Fibroblast of lung (primary cell): ENCODE results near the gene RASA3. TPM values are rescaled to one million over a fixed set of nuclear protein-coding genes. Genes with fewer than 3 reads are reported as not detected.

Source experiments
- DNase-seq, 2 donors: peaks; one replicate each; pipeline versions ENCODE4 v3.0.0 to v3.0.0-alpha.2; 2010; ENCODE audit warnings: low read depth in 2 of 2
- H2AFZ ChIP-seq: 2 replicates; pipeline ENCODE4 v1.5.1; 2012; ENCODE audit warnings: low read length, control low read depth, inconsistent platforms
- H3K27ac ChIP-seq: 2 replicates; pipeline ENCODE4 v1.5.1; 2011; ENCODE audit warnings: low read length, control low read depth; ENCODE audit not compliant: insufficient read depth
- H3K27me3 ChIP-seq: 2 replicates; pipeline ENCODE4 v1.5.1; 2011; ENCODE audit warnings: mild to moderate bottlenecking, low read length; ENCODE audit not compliant: control insufficient read depth, insufficient read depth
- H3K36me3 ChIP-seq: 2 replicates; pipeline ENCODE4 v1.5.1; 2011; ENCODE audit warnings: low read length; ENCODE audit not compliant: control insufficient read depth, insufficient read depth
- H3K4me1 ChIP-seq: 2 replicates; pipeline ENCODE4 v1.5.1; 2011; ENCODE audit warnings: low read length; ENCODE audit not compliant: control insufficient read depth, insufficient read depth; ENCODE audit errors: extremely low read depth
- H3K4me2 ChIP-seq: 2 replicates; pipeline ENCODE4 v1.5.1; 2011; ENCODE audit warnings: low read length, control low read depth; ENCODE audit not compliant: insufficient read depth; ENCODE audit errors: extremely low read depth
- H3K4me3 ChIP-seq, 4 experiments: fragments of 200-600 bp in 1 of 4; sonication (generic) in 1 of 4; replicated peaks in 1 of 4; 2 replicates each; pipeline ENCODE4 v1.5.1; 2011 to 2016; ENCODE audit warnings: low read length in 4 of 4, low read depth in 3 of 4, mild to moderate bottlenecking in 3 of 4, control low read depth in 2 of 4, inconsistent platforms in 1 of 4, mixed read lengths in 1 of 4; ENCODE audit not compliant: insufficient read depth in 1 of 4; ENCODE audit errors: control extremely low read depth in 1 of 4
- H3K79me2 ChIP-seq: 2 replicates; pipeline ENCODE4 v1.5.1; 2012; ENCODE audit warnings: mild to moderate bottlenecking, low read length, inconsistent platforms; ENCODE audit not compliant: control insufficient read depth, insufficient read depth
- H3K9ac ChIP-seq: 2 replicates; pipeline ENCODE4 v1.5.1; 2011; ENCODE audit warnings: mild to moderate bottlenecking, low read length, control low read depth; ENCODE audit not compliant: insufficient read depth
- H3K9me3 ChIP-seq: 2 replicates; pipeline ENCODE4 v1.5.1; 2012; ENCODE audit warnings: low read depth, low read length; ENCODE audit not compliant: control insufficient read depth, insufficient read depth
- H4K20me1 ChIP-seq: 2 replicates; pipeline ENCODE4 v1.5.1; 2011; ENCODE audit warnings: low read length; ENCODE audit not compliant: control insufficient read depth, insufficient read depth; ENCODE audit errors: extremely low read depth
- CTCF ChIP-seq, 2 donors: IDR thresholded peaks in 1 of 2; conservative IDR thresholded peaks in 1 of 2; 1 replicate in 1 of 2; 2 replicates in 1 of 2; pipeline ENCODE4 v1.5.1; 2011 to 2012; ENCODE audit warnings: low read length in 2 of 2, control low read depth in 1 of 2, inconsistent platforms in 1 of 2, low read depth in 1 of 2, mild to moderate bottlenecking in 1 of 2
- EZH2 ChIP-seq: IDR thresholded peaks from 2 replicates; pipeline ENCODE4 v1.5.1; 2012; ENCODE audit warnings: low read length, control low read depth, mild to moderate bottlenecking; ENCODE audit errors: missing control alignments
- polyA plus RNA-seq, 2 donors: library from polyadenylated mRNA; depleted of rRNA in 1 of 2; stranded (reverse) in 1 of 2; unstranded in 1 of 2; fragments of >200 nt; gene quantifications; 2 replicates each; pipeline ENCODE4 v1.2.1, GENCODE V29; 2011 to 2012; ENCODE audit warnings: missing spikeins in 1 of 2
- total RNA-seq: library from RNA; depleted of rRNA; stranded (reverse); fragments of >200 nt; gene quantifications from 2 replicates; pipeline ENCODE4 v1.2.1, GENCODE V29; 2014

Gene RASA3
- total and polyA plus RNA-seq, 2 donors (not counting 1 experiment from before 2014, with no cell fraction given): 26.6 to 31.1 TPM

GRCh38 chr13:114027046-114027715 is 105.2 kb downstream of the RASA3 start:
- Histone ChIP-seq H3K36me3 (peaks cover 39% of the 10 kb centered on the region), H3K79me2 (peaks cover 51% of the 10 kb centered on the region), H3K9ac (no peak overlapping the region), H3K4me3 (peak overlapping the region in 1 of 4 experiments; percentile 19), H3K4me1 (peaks cover 35% of the 10 kb centered on the region), H3K9me3 (no peaks in the 10 kb centered on the region), H4K20me1 (no peaks in the 10 kb centered on the region), H3K27ac (peak overlapping the region; percentile 72), H3K4me2 (peak overlapping the region; percentile 94), H3K27me3 (no peaks in the 10 kb centered on the region), H2AFZ (no peak overlapping the region)
- DNase-seq: peak; percentile 53 to 62
- TF ChIP-seq CTCF (conservative IDR thresholded peaks at IDR 0.05 in 1 of 2, IDR thresholded peaks at IDR 0.05 in 1 of 2; ENCODE audit: low read depth in 1 of 2, low read length in 2 of 2) (no peak), EZH2 (no peak)

- peak overlapping the region; percentile 94 for H3K4me2 ChIP-seq
- H3K27me3 ChIP-seq: no peaks in the 10 kb centered on the region
- H4K20me1 ChIP-seq: no peaks in the 10 kb centered on the region
- TF ChIP-seq EZH2: no peak
- TF ChIP-seq CTCF (conservative IDR thresholded peaks at IDR 0.05 in 1 of 2, IDR thresholded peaks at IDR 0.05 in 1 of 2; ENCODE audit: low read depth in 1 of 2, low read length in 2 of 2): no peak
- no peak for DNase-seq
- H3K9ac ChIP-seq: peak overlapping the region; percentile 11
- no peaks in the 10 kb centered on the region for H3K9me3 ChIP-seq
- peaks cover 30% of the 10 kb centered on the region for H3K4me1 ChIP-seq
- no peak overlapping the region for H3K4me3 ChIP-seq
- no peak overlapping the region for H2AFZ ChIP-seq
- H3K27ac ChIP-seq: peak overlapping the region; percentile 72
- H3K36me3 ChIP-seq: peaks cover 44% of the 10 kb centered on the region
- peaks cover 46% of the 10 kb centered on the region for H3K79me2 ChIP-seq
These were observed 105.9 kb downstream of the RASA3 start for GRCh38 chr13:114026481-114026880.

- H3K36me3 ChIP-seq: peaks cover 41% of the 10 kb centered on the region
- peak; percentile 77 to 88 for DNase-seq
- no peak overlapping the region for H3K4me3 ChIP-seq
- H3K27ac ChIP-seq: peak overlapping the region; percentile 72
- H3K4me1 ChIP-seq: peaks cover 28% of the 10 kb centered on the region
- no peak overlapping the region for H3K4me2 ChIP-seq
- peaks cover 40% of the 10 kb centered on the region for H3K79me2 ChIP-seq
- H3K9me3 ChIP-seq: no peaks in the 10 kb centered on the region
- no peaks in the 10 kb centered on the region for H4K20me1 ChIP-seq
- TF ChIP-seq EZH2 (no peak), CTCF (conservative IDR thresholded peaks at IDR 0.05 in 1 of 2, IDR thresholded peaks at IDR 0.05 in 1 of 2; ENCODE audit: low read depth in 1 of 2, low read length in 2 of 2) (peak in 1 of 2 donors; percentile 42)
- H3K27me3 ChIP-seq: no peaks in the 10 kb centered on the region
- H3K9ac ChIP-seq: no peak overlapping the region
- no peak overlapping the region for H2AFZ ChIP-seq
These were observed 106.5 kb downstream of the RASA3 start for GRCh38 chr13:114025714-114026431.
